ENCODE results near the gene RBM28.

Gene RBM28

GRCh38 chr7:128373606-128374005, 29.9 kb upstream of the RBM28 start:
- DNase-seq, result no peak

- DNase-seq, result no peak
Measured at GRCh38 chr7:128370491-128370890, 26.8 kb upstream of the RBM28 start.

GRCh38 chr7:128366986-128367385, 23.3 kb upstream of the RBM28 start:
- DNase-seq, result no peak

GRCh38 chr7:128366300-128366699, 22.6 kb upstream of the RBM28 start:
- no peak for DNase-seq

GRCh38 chr7:128365432-128365831, 21.7 kb upstream of the RBM28 start:
- DNase-seq, result no peak

GRCh38 chr7:128364166-128364870, 20.6 kb upstream of the RBM28 start:
- DNase-seq, result no peak

- DNase-seq, result no peak
Measured at GRCh38 chr7:128363261-128363721, 19.6 kb upstream of the RBM28 start.

GRCh38 chr7:128362670-128363069, 19.0 kb upstream of the RBM28 start:
- DNase-seq, result no peak

GRCh38 chr7:128361411-128362379, 18.0 kb upstream of the RBM28 start, which contains the start of gene PRRT4:
PRRT4 (minus strand) TSS chr7:128361690.
- no peak for DNase-seq

- no peak for DNase-seq
Measured at GRCh38 chr7:128360359-128360678, 16.6 kb upstream of the RBM28 start.

GRCh38 chr7:128359939-128360338, 16.2 kb upstream of the RBM28 start:
- DNase-seq, result no peak

GRCh38 chr7:128359336-128359735, 15.6 kb upstream of the RBM28 start:
- DNase-seq, result no peak

GRCh38 chr7:128358233-128358632, 14.5 kb upstream of the RBM28 start:
- no peak for DNase-seq

- DNase-seq, result no peak
Measured at GRCh38 chr7:128357217-128357613, 13.5 kb upstream of the RBM28 start.

GRCh38 chr7:128356546-128357216, 13.0 kb upstream of the RBM28 start:
- no peak for DNase-seq

- no peak for DNase-seq
Measured at GRCh38 chr7:128353610-128354009, 9.9 kb upstream of the RBM28 start.

- no peak for DNase-seq
Measured at GRCh38 chr7:128353189-128353588, 9.5 kb upstream of the RBM28 start.

GRCh38 chr7:128352636-128353035, 8.9 kb upstream of the RBM28 start:
- DNase-seq, result no peak

GRCh38 chr7:128352153-128352537, 8.4 kb upstream of the RBM28 start:
- no peak for DNase-seq

GRCh38 chr7:128351296-128352152, 7.8 kb upstream of the RBM28 start:
- DNase-seq, result no peak

- no peak for DNase-seq
Measured at GRCh38 chr7:128350708-128351295, 7.1 kb upstream of the RBM28 start.

GRCh38 chr7:128349466-128349825, 5.7 kb upstream of the RBM28 start:
- no peak for DNase-seq
